Measurements from ENCODE around the gene KCNC3. TPM values are rescaled to one million over a fixed set of nuclear protein-coding genes. Genes with fewer than 3 reads are reported as not detected.

The KCNC3 gene
- total and polyA plus RNA-seq, 2 of the 13 experiments (the other 11 are each of a cell fraction or from before 2014, with no cell fraction given), result 0.29 to 1.7 TPM

GRCh38 chr19:50349277-50350057 is 20.3 kb upstream of the KCNC3 start (continued):
- no peak for TF ChIP-seq JUND (CRISPR knock-in tag; IDR thresholded peaks at IDR 0.05)
- TF ChIP-seq GPN1 (CRISPR knock-in tag; IDR thresholded peaks at IDR 0.05; ENCODE audit: borderline replicate concordance), result no peak
- no peak for TF ChIP-seq ZNF580 (CRISPR knock-in tag; IDR thresholded peaks at IDR 0.05; ENCODE audit: borderline replicate concordance, low read depth)
- TF ChIP-seq ETS1 (CRISPR knock-in tag; IDR thresholded peaks at IDR 0.05), result no peak
- no peak for TF ChIP-seq TFDP1 (CRISPR knock-in tag; IDR thresholded peaks at IDR 0.05; ENCODE audit: borderline replicate concordance)
- no peak; the same call in 1 of the 2 replicates for TF ChIP-seq DPF2 (CRISPR knock-in tag; IDR thresholded peaks at IDR 0.05; ENCODE audit: borderline replicate concordance, low read depth)
- no peak for TF ChIP-seq ZFP41 (CRISPR knock-in tag; IDR thresholded peaks at IDR 0.05; ENCODE audit: borderline replicate concordance)
- TF ChIP-seq GABPA (IDR thresholded peaks at IDR 0.05; ENCODE audit: low read depth, low read length), result no peak
- TF ChIP-seq GABPA (CRISPR knock-in tag; IDR thresholded peaks at IDR 0.05; ENCODE audit: low read depth), result peak; percentile 58; the same call in 1 of the 2 replicates
- TF ChIP-seq ZFP36 (IDR thresholded peaks at IDR 0.05; ENCODE audit: borderline replicate concordance, low read depth, low read length, partially characterized antibody), result no peak
- TF ChIP-seq TBP (CRISPR knock-in tag; IDR thresholded peaks at IDR 0.05), result no peak
- no peak for TF ChIP-seq ZNF543 (CRISPR knock-in tag; IDR thresholded peaks at IDR 0.05)
- 0 out of 2 replicates have a peak, but pooled peaks have one; percentile 23 for TF ChIP-seq ZNF563 (CRISPR knock-in tag; IDR thresholded peaks at IDR 0.05)
- TF ChIP-seq PHF8 (CRISPR knock-in tag; IDR thresholded peaks at IDR 0.05), result peak; percentile 50; the same call in 1 of the 2 replicates
- 0 out of 4 replicates have a peak, but pooled peaks of 1 of the 2 experiments have one; percentile 22 for TF ChIP-seq EP300 (IDR thresholded peaks at IDR 0.05; ENCODE audit: low read depth in 2 of 2, low read length in 2 of 2)
- no peak for TF ChIP-seq EP300 (CRISPR knock-in tag; IDR thresholded peaks at IDR 0.05; ENCODE audit: borderline replicate concordance)
- peak; percentile 52; the same call in 1 of the 2 replicates for TF ChIP-seq NCOR1 (IDR thresholded peaks at IDR 0.05; ENCODE audit: borderline replicate concordance, low read length)
- no peak for TF ChIP-seq HNF1A (IDR thresholded peaks at IDR 0.05; ENCODE audit: low read depth)
- no peak for TF ChIP-seq HNF1A (CRISPR knock-in tag; IDR thresholded peaks at IDR 0.05; ENCODE audit: borderline replicate concordance)

Measured in HepG2 (cell line).